ENCODE results near the gene MAFG.

MAFG gene

DNA sequence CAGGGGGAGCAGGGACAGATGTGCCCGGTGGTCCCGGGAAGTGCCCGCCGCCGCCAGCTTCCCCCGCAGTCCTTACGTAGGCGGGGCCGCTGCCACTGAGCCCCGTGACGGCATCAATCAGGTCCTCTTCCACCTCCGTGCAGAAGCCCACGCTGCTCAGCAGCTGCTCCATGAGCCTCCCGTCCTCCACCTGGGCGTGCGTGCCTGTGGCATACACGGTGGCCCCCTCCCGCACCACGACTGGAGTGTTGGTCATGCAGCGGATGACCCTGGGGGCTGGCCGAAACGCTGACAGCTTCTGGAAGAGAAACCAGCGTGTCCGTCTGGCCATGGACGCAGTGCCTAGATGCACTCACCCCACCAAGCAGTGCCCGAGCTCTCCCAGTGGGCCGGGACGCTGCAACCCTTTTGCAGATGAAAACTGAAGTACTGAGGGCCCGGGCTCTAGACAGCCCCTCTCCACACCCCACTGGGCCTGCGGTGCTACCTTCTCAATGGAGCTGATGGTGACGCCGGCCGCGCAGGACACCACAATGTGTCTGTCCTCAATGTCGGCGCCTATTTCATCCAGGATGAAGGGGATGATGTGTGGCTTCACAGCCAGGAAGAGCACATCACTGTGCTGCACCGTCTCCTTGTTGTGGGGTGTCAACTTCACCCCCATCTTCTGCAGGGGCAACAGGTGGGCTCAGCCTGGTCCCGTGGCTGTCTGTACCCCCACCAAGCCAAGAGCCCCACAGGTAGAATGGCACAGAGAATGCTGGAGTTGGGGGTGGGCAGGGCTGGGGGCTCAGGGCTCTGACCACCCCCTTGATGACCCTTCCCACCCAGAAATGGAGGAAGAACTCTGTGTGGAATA lies 7.5 kb upstream of the MAFG start:
- no peak for DNase-seq

DNA sequence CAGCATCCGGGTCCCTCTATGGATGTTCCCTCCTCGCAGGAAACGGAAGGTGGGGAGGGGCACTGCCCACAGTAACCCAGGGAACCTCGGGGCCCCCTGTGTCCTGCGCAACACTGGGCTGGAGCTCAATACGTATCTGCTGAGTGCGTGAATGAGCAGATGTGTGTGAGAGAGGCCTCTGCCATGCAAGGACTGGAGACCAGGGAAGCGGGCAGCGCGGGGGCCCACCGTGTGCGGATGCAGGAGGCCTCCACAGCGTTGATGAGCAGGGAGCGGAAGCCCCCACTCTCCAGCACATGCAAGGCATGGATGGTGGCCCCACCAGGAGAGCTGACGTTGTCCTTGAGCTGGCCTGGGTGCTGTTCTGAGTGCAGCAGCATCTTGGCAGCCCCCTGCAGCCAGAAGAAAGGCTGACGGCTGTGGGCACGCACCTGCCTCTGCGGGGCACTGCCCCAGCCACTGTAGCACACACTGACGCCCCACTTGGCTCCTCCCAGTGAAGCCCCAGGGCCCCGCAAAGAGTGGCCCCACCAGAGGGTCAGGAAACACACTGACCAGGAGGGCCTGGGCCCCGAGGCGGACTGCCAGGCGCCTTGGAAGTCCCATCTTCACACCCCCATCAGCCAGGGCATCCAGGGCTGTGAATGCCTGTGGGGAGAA lies 6.7 kb upstream of the MAFG start:
- no peak for DNase-seq

DNA sequence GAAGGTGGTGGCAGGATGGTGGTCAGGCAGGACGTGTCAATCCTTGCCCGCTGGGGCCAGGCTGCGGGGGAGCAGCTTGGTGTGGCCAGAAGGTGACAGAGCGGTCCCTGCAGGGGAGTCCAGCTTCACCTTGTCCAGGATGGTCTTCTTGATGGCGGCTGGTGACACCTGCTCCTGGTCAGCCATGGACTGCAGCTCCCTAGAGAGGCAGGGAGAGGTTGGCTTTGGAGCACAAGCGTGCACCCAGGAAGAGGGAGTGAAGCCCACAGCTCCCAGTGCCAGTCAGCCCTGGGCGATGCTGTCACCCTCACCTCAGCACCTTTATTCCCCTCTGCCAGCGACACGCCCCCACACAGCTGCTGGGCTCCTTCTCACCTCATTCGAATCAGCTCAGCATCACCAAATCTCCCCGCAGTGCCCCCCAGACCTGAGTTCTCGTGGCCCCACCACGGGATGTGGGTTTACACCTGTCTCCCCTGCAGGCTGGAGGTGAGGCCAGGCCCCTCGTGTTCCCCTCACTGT lies 5.7 kb upstream of the MAFG start:
- DNase-seq, result no peak

DNA sequence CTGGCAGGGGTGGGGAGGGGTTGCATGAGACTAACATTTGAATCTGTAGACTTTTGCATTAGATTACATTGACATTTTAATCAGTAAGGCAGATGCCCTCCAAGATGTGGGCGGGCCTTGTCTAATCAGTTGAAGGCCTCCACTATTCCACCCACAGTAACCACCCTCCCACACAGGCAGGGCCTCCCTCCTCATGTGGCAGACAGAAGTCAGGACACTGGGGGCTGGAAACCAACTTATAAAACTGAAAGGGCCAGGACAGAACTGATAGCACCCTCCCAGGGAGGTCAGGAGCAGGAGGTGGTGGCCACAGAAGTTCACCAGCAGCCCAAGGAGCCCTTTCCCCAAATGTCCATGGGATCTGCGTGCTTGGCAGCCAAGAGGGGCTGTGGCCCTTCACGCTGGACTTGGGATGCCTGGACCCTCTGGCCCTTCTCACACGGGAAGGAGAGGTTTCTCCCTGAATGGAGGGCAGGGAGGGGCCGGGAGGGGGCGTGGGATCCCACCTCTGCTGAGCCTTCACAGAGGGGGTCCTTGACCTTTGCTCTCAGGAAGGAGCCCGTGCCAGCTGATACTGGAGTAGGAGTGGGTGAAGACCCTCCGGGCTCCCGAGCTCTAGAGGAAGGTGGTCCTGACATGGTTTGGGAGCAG lies 4.9 kb upstream of the MAFG start:
- DNase-seq, result no peak

DNA sequence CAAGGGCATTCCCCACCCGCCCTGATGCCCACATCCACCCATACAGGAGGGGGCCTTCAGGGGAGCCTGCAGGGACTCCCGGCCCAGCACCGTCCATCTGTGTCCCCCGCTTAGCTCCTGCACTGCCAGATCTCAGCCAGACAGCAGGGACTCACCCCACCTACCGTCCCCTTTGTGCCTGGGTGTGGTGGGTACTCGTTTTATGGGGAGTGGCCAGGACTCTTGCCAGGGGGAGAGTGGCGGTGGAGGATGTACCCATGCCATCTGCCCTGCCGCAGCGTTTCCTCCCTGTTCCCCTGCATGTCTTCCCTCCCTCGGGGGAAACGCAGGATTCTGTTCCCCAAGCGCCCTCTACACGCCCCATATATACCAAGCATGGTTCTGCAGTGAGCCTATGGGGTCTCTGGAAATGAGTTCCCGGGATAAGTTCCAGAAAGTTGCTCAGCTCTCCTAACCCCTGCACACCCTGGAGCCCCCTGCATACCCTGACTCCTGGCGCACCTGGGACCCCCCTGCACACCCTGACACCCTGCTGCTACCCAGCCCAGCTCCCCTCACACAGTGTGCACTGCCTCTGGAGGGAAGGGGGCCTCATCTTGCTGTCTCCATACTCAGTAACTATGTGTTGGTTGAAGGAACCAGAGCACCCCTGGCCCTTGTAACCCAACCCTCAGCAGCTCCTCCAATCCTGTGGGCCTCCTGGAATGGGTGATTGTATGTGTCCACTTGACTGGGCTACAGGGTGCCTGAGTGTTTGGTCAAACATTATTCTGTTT lies 4.2 kb upstream of the MAFG start:
- no peak for DNase-seq

DNA sequence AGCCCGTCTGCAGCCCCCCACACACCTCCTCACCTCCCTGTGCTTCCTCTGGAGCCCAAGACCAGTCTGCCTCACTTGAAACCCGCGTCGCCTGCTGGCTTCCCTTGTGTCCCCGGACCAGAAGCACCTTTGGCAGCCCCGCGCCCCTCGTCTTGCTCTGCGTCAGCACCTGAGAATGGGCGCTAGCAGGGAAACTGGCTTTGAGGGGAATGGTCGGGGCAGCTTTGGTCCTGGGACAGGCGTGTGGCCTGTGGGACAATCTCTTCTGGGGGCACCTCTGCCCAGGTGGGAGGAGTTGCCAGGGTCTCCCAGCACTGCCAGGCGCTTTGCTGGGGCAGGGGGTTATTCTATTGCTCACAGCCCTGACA lies 3.6 kb upstream of the MAFG start:
- DNase-seq, result no peak

DNA sequence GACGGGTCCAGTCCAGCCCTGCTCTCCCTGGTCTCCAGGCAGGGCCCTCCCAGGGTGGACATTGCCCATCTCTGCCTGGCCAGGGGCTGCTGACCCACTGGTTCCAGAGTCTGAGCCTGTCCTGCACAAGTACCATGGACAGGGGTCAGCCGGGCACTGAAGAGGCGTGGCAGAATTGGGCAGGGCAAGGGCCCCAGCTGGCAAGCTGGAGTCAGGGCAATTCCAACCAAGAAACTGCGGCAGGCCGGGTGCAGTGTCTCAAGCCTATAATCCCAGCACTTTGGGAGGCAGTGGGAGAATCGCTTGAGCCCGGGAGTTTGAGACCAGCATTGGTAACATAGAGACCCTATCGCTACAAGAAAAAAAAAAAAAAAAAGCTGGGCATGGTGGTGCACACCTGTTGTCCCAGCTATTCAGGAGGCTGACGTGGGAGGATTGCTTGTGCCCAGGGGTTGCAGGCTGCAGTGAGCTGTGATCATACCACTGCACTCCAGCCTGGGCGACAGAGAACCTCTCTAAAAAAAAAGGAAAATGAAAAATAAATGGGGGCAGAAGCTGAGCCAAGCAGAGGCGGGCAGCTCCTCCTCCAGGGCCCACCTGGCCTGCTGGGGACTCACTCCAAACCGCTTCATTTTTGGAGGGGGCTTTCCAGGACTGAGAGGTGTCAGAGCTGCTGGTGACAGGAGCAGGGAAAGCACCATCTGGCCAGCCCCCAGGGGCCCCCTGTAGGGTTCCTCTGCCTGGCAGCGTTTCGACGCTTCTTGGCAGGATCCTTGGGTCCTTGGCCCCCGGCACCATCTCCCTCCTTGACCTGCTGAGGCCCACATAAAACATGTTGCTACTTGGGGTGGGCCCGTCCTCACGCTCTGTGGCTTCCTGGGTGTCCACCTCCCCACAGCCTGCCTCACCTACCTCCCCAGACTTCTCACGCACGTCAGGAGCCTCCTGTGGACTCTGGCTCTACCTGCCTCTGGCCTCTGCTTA lies 2.9 kb upstream of the MAFG start:
- DNase-seq, result no peak

DNA sequence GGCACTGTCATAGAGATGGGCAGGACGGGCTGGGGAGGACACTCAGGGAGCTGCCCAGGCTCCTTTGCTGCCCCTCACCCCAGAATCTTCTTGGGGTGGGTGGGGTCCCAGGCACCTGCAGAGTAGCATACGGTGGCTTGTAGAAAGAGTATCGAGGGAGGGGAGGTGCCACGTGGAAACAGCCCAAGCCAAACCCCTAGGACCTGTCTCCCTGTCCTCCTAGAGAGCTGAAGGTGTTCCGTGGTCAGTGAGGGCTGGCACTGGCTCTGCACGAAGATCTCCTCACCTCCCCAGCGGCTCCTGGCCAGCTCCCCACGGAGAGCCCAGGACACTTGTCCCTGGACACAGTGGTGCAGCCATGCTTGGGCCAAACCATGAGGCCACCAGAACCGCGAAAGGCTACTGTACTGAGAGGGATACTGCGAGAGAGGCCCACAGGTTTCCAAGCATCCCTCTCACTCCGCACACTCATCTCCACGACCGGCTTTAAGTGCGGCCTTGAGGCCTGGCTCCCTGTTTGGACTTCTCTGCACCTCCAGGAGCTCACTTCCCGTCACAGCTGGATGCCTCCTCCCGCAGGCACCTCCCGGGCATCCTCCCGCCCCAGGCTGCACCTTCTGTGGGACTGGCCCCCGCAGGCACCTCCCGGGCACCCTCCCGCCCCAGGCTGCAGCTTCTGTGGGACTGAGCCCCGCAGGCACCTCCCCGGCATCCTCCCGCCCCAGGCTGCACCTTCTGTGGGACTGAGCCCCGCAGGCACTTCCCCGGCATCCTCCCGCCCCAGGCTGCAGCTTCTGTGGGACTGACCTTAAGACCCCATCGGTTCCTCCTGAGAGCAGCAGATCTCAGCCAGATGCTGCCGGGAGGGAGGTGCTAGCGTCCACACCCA lies 2.0 kb upstream of the MAFG start:
- no peak for DNase-seq

DNA sequence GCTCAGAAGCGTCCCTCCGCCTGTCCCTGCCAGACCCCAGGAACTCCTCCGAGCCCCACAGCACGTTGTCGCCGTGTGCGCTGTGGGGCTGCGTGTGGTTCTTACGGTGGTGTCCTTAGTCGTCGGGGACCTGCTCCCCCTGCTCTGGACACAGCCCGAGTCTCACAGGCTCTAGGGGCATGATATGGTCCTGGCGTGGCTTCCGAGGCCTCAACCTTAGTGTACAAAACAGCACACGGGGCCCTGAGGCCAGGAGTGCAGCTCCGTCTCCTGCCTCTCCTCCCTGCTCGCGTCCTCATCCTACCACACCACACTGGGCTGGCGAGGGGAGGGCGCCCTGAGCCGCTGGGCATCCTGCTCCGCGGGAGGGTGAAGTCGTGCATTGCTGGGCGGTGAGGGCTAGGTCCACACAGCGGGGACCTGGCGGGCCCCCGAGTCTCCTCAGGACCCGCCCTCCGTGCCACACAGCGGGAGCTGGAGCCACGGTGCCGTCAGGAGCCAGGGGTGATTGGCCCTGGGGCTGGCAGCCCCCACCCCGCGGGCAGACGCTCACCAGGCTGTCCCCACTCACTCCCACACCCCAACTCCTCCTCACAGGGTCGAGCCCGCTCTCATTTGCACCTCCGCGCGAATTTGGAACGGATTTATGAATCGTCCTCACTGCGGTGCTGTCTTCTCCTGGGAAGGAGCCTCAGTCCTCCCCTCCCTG lies 1.2 kb upstream of the MAFG start:
- DNase-seq, result no peak

DNA sequence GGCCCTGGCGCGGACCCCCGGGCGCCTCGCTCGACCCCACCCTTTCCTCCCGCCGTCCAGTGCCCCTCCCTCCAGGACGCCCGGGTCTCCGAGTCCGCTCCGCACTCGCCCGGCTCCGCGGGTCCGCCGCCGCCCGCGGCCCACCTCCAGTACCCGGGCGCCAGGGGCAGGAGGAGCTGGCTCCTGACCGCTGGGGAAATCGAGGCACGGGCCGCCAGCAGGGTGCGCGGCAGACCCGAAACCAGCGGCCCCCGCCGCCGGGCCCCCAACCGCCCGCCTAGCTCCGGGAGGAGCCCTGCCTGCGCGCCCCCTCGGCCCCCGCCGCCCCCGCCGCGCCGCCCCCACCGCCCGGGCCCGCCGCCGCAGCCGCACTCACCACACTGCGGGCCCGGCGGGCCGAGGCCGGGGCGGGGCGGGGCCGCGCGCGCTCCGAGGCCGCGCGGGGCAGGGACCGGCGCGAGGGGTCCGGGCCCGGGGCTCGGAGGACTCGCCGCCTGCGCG lies 333 bp downstream of the MAFG start:
- DNase-seq, result no peak

DNA sequence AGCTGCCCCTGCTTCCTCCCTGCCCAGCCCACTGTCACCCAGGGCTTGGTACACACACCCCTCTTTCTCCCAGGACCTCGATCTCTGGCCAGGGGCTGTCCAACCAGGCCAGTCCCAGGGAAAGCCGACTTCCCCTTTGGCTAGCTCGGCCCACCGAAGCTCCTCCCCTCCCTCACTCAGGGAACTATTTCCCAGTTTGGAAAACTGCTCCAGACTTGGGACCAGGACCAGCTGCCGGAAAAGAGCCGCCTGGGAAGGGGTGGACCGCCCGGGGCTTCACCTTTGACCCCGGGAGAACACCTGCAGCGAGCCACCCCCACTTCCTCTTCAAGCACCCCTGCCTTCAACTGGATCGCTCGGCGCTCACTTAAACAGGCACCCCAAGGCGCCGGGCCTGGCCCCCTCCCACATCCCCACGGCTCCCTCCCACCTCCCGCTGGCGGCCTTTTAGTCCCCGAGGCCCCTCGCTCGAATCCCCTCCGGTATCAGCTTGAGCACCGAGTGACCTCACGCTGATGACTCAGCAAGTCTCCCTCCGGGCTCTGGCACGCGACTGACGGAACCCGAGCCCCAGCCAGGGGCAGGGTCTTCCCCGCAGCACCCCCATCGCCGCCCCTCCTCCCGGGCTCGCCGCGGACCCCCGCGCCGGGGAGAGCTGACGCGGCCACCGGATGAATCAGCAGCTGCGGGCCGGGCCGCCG lies 934 bp downstream of the MAFG start:
- peak; percentile 96 for DNase-seq

DNA sequence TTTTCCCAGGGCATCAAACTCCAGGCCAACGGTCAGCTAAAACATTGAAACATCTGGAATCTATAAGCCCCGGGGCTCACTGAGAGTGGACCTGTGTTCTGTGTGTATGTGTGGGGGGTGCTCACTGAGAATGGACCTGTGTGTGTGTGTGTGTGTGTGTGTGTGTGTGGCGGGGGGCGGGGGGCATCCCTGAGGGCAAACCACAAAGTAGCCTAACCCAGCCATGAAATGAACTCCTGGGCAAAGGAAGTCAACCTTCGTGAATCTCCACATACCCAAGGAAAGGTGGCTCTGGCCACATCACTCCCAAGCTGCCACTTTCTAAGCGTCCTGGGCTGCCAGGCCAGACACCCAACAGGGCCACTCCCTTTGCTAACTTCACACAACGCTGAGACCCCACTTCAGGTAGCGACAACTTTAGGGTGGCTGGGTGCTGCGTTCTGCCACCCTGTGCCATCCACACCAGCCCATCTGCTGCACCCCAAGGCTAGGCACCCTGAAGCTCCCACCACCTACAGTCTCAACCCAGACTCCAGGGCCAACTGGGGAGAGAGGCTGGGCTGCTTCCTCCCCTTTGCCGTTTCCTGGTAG lies 1.6 kb downstream of the MAFG start:
- DNase-seq, result no peak

DNA sequence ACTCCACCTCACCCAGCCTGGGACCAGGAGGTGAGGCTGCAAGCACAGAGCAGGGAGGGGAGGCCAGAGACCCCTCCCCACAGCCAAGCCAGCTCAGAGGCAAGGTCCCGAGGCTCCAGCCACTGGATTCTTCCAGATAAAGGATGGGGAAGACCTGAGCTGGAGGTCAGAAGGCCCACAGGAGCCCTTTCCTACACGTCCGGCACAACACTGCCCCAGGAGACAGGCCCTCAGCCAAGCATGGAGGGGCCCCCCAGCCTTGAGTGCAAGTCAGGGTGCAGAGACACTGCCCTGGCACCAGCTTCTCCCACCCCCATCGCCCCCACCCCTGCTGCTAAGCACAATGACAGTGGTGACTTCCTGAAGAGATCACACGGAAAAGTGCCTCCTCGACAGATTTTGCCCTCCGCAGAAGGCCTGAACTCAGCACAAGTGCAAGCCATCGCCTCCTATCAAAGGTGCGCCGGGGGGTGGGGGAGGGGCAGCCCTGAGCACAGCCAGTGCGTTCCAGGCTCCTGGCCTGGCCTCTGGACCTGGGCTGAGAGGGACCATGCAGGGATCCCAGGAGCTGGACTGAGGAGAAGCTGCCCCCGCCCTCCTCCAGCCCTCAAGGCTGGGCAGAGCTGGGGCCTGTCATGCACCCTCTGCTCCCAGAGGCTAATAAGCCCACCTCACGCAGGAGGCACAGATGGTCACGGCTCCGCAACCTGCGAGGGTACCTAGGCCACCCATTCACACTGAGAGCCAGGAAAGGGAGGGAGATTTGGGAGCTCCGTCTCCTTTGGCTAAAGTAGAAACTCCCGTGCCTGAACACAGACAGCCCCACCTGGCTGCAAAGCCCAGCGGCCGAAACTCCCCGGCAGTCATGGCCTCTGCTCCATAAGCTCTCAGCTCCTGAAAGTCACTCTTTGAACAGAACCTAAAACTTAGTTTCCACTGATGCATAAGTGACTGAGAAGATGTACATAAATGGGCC lies 2.7 kb downstream of the MAFG start:
- peak; percentile 86 for DNase-seq

DNA sequence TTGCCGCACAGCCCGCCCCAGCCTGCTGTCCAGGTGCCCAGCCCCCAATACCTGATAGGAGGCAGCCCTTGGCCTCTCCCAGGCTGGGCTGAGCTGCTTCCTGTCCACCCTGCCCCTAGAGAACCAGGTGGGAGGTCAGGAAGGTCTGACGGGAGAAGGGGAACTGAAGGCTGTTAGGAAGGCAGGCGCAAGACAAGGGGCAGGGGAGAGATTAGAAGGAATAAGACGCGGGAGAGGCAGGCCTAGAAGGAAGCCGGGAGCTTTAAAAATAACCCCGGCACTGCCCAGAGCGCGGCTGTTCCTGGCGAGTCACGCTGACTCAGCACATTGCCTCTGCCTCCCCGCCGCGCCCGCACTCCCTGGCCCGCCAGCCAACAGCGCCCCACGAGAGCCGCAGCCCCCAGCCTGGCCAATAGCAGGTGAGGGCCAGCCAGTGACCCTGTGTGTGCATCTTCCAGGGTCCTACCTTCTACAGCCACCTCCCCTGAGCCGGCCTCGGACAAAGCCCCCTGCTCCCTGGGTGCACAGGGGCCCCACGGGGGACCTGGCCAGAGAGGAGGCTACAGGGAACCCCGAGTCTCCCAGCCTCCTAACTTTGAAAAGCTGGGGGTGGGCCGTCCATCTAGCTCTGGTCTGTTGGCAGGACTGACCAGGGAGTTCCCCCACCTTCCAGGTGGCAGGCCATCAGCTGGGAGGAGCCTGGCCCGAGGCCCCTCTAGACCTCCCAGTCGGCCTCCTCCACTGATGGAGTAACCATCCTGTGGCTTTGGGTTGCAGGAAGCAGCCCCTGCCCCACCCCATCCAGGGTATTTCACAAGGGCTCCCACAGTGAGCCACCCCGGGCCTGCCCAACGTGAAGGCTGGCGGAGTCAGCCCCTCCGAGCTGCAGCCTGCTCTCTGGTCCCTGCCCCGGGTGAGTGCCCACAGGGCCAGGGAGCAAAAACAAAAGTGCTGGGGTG lies 4.0 kb downstream of the MAFG start:
- DNase-seq, result peak; percentile 90

DNA sequence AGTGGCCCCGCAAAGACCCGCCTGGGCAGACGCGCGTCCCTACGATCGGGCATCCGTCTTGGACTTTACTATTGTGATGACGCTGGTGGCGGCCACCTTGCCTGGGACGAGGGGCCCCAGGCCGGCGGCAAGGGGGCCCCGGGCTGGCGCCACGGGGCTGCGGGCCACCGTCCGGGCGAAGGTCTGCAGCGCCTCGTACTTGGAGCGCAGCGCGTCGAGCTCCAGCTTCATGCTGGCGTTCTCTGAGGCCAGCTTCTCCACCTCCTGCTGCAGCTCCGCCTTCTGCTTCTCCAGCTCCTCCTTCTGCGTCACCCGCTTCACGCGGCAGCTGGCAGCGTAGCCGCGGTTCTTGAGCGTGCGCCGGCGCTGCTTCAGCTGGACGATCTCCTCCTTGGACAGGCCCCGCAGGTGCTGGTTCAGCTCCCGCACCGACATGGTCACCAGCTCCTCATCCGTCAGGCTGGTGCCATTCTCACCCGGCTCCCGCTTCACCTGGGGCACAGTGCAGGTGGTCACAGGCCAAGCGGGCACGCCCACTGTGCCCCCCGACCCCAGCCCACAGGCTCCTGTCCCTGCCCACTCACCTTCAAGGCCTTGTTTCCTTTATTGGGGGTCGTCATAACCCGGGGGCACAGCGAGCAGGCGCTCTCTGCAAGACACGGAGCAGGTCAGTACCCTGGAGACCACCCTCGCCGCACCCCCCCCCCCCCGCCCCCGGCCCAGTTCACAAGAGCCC lies 4.8 kb downstream of the MAFG start:
- DNase-seq, result no peak
